Tongue (tissue), 2 donors: Measurements from ENCODE around the gene TULP1. TPM values are rescaled to one million over a fixed set of nuclear protein-coding genes. Genes with fewer than 3 reads are reported as not detected.
A peak's percentile ranks its signal among the peaks of the same experiment; 100 is the strongest.

ENCODE experiments used
- DNase-seq: peaks from one replicate; pipeline ENCODE4 v3.0.0-alpha.2; 2015
- total RNA-seq: library from RNA; depleted of rRNA; stranded (reverse); fragments of >200 nt; gene quantifications from one replicate; pipeline ENCODE4 v1.2.3, GENCODE V29; 2014

Gene TULP1
- total RNA-seq, 1 donor from 2014 or later: not detected

DNA sequence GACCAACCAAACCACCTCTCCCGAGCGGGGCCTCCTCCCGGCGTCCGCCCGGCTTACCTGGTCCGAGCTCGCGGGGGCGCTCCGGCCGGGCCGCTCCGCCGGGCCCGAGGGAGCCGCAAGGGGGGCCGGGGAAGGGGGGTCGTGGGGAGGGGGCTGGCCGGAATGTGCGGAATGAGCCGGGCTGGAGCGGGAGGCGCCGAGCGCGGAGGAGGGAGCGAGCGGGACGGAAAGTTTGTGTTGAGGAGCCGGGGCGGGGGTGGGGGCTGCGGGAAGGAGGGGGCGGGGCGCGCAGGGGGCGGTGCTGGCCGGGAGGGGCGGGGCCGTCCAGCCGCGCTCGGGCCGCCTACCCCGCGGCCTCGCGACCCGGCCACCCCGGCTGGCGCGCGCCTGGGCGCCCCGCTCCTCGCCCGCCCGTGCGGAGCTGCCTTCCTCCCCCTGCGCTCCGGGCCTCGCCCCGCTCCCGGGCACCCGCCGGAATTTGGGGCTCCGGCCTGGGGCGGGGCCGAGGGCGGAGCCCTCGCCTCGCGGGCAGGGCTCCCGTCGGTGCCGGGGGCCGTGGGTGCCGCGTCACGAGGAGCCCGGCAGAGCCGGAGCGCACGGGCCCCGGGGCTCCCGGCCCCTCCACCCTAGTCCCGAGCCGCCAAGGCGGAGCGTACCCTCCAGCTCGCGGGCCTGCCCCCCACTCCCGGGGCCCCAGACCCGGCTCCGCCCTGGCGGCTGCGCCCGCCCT lies 15.7 kb downstream of the TULP1 start, which contains the start of gene TEAD3:
Gene TEAD3 (minus strand): TSS at position 239 of the 730 bp plus-strand sequence.
- peak; percentile 88 for DNase-seq

DNA sequence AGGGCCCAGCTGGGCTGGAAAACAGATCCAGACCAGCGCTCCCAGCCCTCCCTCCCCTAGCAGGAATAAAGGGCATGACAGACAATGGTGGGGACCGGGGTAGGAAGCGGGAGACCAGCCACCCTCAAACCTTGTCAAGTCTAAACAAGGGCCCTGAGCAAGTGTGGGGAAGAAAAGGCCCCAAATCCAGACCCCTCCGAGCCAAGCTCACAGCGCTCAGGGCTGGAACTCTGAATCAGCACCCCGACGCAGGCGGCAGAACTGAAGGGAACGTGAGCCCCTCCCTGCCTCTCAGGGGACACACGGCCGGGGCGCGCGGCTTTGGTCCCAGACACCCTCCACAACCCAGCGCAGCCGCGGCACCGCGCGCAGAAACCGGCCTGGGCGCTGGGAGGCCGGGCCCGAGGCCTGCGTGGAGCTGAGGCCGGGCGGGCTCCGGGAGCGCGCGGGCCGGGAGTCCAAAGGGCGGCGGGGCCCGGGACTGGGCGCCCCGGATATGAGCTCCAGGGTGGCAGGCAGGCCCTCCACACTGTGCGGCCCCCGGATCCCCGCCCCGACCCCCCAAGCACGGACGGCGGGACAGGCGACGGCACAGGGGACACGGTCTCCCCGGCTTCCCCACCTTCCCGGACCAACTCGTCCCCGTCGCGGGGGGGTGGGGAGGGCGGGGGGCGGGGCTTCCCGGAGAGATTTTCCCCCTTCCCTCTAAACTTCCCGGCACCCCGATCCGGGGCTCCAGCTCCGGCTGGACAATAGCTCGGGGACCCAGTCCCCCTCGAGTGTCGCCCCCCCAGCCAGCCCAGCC lies 16.5 kb downstream of the TULP1 start:
- DNase-seq: peak; percentile 47

DNA sequence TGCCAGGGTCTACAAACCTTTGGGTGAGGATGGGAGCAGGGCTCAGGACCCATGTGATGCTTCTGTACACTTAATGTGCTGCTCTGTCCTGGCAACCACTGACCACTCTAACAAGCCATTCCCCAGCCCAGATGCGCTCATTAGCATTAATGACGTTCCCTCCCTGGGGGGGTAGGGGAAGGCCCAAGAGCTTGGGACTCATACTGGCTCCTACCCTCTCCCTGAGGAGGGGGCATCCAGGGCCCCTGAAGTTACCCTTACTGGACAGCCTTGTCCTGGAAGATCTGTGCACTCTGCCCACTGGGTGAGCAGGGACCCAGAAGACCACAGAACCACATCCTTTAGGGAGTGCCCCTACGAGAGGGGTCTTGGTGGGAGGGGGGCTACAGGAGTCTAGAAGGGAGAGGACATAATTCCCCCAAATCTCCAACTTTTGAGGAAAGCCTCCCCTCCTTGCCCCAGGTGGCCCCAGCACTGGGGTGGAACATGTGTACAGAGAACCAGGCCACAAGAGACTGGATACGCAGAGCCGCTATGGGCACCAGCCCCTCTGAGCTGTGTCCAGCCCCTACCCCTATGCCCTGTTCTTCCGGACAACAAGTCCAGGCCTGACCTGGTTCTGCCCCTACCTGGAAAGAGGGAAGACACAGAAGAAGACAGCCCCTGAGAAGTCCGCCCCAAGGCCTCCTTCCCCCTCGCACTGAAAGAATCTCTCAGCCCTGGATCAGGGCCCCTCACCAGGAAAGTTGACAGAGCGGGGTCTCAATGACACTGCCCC lies 17.2 kb downstream of the TULP1 start:
- no peak for DNase-seq

DNA sequence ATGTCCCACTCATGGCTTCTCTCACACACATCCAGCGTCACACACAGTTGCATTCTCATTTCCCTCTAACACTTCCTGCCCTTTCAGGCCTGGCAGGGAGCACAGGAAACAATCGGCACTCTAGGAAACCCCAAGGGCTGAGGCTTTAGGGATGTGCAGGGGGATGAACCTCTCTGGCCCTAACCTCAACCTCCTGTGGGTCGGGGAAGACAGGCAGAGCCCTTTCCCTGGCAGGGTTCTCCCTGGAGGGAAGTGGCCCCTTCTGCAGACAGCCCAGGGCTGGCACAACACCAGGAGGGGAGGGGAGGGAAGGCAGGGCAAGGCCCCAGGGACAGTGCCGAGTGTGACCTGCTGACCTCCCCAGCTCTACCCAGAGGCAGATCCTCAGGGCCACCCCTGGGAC lies 18.5 kb downstream of the TULP1 start:
- DNase-seq: no peak

DNA sequence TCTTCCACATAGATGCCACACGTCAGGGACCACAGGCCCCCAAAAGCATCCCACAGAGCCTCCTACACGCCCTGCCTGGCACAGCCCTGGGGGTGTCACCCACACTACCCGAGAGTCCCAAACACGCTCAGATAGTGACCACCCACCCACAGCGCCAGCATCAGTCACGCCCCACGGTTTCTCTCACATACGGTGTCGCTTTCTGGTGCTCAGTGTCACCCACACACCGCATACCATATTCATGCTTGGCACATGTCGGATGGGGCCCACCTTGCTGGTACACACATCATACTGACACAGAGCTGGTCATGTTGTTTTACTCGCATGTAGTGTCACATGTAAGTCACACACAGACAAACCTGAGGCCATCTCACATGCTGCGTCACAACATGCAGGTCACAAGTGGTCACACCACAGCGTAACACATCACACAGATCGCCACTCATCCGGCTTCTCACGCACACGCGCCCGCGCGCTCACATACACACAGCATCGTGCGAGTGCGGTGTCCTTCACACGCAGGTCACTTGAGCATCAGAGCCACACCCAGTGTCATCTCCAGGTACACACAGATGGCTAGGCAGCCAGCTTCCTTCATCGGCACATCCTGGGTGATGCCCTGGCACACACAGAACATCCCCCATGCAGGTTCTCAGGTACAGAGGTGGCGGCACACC lies 19.3 kb downstream of the TULP1 start:
- no peak for DNase-seq

DNA sequence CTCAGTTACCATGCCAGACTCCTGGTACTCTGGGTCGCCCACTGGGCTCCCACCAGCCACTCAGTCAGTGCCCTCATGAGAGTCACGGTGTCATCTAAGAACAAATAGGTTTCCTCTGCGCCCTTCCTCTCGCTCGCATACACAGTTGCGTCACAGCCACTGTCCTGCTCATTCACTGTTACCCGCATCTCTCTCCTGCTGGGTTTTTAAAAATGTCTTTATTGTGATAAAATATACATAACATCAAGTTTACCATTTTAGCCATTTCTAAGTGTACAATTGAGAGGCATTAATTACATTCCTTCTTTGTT lies 19.8 kb downstream of the TULP1 start:
- DNase-seq: no peak

DNA sequence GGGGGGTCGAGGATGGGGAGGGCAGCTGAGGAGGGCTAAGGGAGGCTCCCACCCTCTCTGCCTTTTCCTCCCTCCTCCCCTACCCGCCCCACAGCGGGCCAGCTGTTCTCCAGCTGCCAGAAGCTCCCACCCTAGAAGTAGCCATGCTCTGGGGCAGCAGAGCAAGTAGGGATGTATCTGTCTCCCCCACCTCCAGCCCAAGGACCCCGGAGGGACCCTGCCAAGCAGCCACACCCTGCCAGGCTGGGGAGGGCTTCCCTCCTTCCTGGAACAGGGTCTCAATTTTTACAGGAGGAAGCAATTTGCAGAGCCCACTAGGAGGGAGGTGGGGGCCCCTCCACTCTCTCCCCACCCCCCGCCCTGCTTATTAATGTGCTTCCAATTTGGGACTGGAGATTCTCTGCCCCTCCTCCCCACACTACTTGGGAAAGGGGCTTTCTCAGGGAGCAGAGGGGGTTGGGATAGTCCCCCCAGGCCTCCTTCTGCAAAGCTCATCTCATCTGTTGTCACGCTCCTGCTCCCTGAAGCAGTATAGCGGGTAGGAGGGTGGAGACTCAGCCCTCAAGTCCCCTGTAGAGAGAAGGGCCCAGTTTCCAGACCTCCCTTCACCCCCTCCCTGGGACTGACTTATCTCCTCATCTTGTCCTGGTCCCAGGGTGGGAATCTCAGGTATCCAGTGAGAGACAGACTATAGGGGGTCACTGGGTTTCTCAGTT lies 20.3 kb downstream of the TULP1 start:
- peak; percentile 92 for DNase-seq

DNA sequence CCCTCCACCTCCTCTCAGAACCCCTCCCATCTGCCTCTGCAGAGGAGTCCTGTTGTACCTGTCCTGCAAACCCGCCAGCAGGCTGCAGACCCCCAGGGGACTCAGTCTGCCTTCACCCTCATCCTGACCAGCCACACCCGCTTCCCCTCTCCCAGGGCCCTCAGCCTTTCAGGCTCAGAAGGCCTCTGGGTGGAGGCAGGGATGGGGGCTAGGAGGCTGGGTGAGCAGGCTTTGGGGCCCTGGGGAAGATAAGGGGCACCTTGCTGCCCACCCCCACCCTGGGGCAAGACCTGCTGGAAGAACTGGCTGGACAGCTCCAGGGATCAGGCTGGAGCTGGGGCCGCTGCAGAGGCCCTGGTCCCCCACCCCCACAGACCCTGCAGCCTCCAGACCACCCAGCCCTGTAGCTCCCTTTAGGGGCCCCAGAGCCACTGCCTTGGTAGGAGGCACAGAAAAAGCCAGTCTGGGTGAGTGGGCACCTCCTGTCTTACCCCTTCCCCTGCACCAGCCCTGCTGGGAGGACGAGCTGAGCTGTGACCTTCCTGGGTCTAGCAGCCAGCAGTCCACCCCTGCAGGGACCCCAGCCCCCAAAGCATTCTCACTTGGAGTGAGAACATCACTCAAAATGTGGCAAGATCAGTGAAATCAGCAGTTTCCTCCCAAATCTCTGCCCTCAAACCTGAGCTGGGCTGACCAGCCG lies 21.0 kb downstream of the TULP1 start:
- no peak for DNase-seq

DNA sequence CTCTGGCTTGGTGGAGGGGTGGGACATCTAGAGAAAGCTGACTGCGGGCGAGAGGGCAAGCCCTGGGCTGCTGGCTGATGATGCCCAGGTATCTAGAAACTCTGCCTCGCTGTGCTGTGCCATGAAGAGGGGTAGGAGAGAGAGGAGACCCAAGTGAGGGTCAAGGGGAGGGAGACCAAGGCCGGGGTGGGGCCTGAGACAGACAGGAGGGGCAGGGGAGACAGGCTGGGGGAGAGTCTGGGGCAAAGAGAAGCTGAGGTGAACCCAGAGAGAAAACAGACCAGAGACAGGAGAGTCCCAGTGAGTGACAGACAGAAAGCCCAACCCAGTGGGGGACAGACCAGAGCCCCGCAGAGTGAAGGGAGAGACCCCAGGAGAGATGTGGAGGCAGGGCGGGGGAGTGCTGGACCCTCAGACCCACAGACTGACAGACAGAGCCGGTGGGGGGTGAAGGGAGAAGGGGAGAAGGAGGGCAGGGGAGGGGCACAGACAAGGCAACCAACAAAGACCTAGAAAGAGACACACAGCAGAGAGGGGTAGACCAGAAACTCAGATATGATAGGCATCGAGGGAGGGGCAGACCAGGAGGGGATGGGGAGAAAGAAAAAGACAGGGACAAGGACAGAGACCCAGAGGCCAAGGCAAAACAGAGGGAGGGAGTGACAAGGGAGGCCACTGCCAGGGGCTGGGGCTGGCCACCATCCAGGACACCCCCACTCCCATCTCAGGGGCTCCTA lies 21.7 kb downstream of the TULP1 start:
- no peak for DNase-seq

DNA sequence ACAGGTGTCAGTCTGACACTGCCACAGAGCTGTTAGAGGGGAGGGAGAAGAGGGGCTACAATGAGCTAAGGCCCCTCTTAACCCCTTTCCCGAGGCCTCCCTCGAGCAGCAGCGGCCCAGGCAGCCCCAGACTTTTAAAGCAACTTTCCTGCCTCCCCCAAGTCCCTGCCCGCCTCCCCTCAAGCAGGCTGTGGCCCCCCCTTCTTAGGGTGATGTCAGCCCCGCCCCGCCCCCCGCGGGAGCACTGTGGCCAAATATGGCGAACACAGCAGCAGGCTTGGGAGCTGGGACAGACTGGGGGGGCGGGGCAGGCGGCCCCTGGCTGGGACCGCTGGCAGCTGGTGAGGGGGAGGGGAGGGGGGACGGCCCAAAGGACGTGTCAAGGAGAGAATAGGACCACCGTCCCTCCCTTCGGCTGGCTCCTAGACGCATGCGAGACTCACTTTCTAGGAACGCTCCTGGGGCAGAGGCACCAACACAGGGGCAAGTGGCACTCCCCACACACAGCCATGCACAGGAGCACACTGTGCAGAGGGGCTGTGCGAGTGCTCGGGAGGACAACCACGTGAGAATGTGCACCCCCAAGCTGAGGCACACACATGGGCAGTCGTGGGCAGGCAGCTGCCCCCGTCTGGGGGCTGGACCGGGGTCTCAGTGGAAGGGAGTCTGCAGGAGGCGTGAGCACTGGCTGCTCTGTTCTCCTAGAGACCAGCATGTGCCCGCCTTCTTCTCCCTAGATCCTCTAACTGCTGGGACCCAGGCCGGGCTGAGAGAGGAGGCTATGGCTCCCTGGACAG lies 22.5 kb downstream of the TULP1 start:
- DNase-seq: peak; percentile 95

DNA sequence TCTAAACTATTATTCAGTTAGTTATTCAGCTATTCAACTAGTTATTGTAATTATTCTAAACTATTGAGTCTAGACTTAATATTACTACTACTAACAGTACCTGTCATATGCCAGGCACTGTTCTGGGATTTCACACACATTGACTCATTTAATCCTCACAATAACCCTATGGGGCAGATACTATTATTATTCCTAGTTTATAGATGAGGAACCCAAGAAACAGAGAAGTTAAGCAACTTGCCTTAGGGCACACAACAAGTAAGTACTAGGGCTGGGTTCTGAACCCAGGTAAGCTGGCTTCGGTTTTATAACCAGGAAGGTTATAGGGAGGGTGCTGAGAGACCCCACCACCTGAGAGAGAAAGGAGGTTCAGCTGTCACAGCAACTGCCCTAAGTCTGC lies 23.6 kb downstream of the TULP1 start:
- DNase-seq: no peak

DNA sequence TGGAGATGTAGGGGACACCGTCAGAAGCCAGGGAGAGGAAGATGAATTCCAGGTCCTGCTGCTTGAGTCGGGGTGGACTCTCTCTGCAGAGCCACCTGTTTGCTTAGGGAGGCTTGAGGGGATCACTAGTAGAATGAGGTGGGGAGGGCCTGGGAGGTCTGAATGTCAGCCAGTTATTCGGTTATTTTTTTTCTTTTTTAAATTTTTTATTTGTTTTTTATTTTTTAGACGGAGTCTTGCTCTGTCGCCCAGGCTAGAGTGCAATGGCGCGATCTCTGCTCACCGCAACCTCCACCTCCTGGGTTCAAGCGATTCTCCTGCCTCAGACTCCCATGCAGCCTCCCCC lies 24.2 kb downstream of the TULP1 start:
- no peak for DNase-seq

DNA sequence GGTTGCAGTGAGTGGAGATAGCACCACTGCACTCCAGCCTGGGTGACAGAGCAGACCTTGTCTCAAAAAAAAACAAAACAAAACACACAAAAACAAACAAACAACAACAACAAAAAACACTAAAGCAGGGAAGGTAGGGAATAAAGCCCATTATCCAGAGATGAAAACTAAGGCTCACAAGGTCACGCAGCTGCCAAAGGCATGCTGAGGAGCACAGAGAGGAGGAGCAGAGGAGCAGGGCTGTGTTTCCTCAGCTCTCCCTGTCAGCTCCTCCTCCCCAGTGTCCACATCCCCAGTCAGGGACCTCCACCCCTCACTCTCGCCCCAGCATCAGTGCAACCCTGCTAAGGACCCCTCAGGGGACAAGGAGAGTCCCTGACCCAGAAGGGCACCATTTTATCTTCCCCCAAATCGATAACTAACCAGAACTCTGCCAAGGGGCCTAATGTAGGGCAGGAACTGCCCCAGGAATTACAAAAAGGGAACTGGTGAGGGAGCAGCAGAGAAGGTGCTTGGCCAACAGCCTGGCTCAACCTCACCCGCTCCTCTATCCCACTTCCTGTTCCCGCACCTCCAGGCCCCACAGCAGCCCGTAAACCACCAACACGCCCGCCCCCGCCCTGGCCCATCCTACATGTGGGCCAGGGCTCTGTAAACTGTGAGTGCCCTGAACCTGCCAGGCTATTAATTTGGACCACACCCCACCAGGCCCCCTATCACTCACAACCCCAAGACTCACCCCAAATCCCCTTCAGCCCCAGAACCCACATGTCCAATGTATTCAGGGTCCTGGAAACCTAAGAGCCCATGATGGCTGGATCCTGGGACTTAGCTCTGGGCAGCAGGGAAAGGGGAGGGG lies 24.8 kb downstream of the TULP1 start:
- DNase-seq: peak; percentile 42

DNA sequence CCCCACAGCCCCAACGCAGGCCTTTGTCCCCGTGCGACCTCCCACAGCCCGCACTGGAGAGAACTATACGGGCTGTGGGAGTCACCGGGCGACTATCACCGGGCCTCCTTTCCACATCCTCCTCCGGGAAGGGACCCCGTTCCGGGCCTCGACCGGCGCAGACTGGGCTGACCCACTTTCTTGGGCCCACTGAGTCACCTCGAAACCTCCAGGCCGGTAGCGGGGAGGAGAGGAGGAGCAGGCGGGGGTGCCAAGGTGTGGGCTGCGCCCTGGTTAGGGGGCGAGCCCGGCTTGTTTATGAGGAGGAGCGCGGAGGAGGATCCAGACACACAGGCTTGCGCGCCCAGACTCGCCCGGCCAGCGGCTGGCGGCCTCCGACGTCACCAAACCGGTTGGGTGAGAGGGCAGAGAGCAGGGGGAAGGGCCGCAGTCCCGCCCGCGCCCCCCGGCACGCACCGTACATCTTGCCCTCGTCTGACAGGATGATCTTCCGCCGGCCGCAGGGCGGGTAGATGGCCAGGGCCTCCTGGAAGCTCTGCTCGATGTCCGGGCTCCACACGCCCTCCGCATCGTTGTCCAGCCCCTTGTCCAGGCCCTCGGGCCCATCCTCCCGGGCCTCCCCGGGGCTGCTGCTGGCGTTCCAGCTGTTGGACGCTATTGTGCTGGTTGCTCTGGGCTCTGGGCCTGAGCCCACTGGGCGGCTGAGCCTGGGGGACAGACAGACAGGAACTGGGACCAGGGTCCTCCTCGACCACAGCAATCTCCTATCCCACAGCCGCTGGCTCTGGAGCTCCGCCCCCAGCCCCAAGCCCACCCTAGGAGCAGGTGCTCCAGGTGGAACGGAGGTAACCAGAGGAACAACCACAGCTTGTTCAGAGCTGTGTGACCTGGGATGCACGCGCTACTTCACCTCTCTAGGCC lies 26.4 kb downstream of the TULP1 start:
- peak; percentile 73 for DNase-seq

DNA sequence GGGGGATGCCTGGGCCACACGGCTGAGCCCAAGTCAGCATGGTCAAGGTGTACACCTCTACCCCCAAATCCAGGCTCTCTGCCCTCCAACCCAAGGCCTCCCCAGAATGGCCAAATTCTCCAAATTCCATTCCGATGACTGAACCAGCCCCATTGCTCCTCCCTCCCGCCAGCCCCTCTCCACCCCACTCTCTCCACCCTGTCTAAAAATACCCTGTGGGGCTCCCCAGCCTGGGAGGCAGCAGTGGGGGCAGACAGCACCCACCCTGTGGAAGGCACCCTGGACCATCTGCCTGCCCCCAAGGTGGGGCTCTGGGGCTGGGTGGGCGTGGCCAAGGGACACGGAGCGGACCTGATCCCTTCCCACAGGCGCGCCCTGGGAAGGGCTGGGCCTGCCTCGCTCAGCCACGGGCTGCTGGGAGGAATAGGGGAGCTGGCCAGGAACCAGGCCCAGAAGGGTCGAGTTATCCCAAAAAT lies 27.3 kb downstream of the TULP1 start:
- peak; percentile 74 for DNase-seq

DNA sequence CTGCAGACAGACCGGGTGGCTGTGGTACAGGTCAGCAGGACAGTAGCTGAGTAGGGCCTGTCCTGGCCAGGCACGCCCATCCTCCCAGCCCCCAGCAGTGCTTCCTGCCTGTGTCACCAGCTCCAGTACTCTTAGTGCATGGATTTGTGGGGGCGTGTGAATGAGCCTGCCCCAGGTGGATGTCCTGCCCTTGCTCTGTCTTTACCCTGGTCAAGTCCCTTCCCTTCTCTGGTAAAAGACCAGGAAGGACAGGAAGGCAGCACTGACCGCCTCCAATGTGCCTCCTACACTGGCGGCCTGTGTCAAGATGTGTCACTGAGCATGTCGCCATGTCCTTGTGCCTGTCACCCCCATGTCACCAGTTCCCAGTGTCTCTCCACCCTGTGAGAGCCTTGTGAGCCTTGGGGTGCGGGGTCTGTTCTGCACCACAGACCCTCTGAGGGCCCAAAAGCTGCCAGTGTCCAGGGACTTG lies 27.7 kb downstream of the TULP1 start:
- no peak for DNase-seq
